ENCODE results near the gene GSTT2.
"Not testable (repeated sequence)": the region's sequence is repeated elsewhere in the genome, so short reads cannot be mapped to it uniquely, and the experiment has no call there.

DNA sequence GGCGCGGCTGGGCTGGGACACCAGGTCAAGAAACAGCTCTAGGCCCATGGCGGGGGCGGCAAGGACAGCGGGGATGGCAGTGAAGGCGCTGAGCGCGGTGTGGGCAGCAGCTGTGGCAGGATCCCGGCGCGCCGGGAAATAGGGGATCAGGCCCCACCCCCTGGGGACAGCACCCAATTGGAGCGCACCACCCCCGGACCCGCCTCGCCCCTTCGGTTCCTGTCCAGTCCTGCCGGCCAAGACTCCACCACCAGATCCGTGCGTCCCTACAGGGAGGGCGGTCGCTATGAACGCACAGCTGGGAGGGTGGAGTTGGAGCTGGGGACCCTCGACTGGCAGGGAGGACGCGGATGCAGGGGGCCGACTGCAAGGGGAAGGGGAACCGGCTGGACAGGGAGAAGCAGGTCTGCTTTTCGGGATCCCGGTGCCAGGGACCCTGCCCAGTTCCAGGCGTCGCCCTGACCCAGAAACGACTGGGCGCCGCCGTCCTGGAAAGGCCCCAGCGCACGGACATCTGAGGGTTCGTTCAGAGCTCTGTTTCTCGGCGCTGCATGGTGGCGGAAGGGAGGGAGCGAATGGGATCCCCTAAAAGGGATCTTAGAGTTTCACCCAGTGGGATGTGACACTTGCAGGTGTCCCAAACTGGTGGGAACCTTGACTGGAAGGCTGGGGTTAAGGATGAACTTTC lies 18.7 kb upstream of the GSTT2 start, which contains the start of gene GSTT2B:
- TF ChIP-seq BHLHE40 (IDR thresholded peaks at IDR 0.05; ENCODE audit: low read length); CBX3 (IDR thresholded peaks at IDR 0.05; ENCODE audit: borderline replicate concordance in 1 of 2, low read length in 2 of 2); MAFF (IDR thresholded peaks at IDR 0.05; ENCODE audit: low read length); RCOR1 (IDR thresholded peaks at IDR 0.05; ENCODE audit: borderline replicate concordance in 1 of 2, low read depth in 2 of 2, low read length in 2 of 2); MEF2A (IDR thresholded peaks at IDR 0.05; ENCODE audit: control insufficient read depth, low read depth, low read length); ARID2 (IDR thresholded peaks at IDR 0.05); PTBP1 (IDR thresholded peaks at IDR 0.05; ENCODE audit: low read depth, low read length); E2F3 (CRISPR knock-in tag; IDR thresholded peaks at IDR 0.05); FOXK1 (CRISPR knock-in tag; IDR thresholded peaks at IDR 0.05; ENCODE audit: borderline replicate concordance): not testable (repeated sequence)
- TF ChIP-seq, protein P1, sequence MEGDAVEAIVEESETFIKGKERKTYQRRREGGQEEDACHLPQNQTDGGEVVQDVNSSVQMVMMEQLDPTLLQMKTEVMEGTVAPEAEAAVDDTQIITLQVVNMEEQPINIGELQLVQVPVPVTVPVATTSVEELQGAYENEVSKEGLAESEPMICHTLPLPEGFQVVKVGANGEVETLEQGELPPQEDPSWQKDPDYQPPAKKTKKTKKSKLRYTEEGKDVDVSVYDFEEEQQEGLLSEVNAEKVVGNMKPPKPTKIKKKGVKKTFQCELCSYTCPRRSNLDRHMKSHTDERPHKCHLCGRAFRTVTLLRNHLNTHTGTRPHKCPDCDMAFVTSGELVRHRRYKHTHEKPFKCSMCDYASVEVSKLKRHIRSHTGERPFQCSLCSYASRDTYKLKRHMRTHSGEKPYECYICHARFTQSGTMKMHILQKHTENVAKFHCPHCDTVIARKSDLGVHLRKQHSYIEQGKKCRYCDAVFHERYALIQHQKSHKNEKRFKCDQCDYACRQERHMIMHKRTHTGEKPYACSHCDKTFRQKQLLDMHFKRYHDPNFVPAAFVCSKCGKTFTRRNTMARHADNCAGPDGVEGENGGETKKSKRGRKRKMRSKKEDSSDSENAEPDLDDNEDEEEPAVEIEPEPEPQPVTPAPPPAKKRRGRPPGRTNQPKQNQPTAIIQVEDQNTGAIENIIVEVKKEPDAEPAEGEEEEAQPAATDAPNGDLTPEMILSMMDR (IDR thresholded peaks at IDR 0.05 in 2 of 3, conservative IDR thresholded peaks at IDR 0.05 in 1 of 3; ENCODE audit: insufficient read depth in 2 of 3, low read depth in 1 of 3, low read length in 3 of 3), result not testable (repeated sequence)
- TF ChIP-seq, protein P2, sequence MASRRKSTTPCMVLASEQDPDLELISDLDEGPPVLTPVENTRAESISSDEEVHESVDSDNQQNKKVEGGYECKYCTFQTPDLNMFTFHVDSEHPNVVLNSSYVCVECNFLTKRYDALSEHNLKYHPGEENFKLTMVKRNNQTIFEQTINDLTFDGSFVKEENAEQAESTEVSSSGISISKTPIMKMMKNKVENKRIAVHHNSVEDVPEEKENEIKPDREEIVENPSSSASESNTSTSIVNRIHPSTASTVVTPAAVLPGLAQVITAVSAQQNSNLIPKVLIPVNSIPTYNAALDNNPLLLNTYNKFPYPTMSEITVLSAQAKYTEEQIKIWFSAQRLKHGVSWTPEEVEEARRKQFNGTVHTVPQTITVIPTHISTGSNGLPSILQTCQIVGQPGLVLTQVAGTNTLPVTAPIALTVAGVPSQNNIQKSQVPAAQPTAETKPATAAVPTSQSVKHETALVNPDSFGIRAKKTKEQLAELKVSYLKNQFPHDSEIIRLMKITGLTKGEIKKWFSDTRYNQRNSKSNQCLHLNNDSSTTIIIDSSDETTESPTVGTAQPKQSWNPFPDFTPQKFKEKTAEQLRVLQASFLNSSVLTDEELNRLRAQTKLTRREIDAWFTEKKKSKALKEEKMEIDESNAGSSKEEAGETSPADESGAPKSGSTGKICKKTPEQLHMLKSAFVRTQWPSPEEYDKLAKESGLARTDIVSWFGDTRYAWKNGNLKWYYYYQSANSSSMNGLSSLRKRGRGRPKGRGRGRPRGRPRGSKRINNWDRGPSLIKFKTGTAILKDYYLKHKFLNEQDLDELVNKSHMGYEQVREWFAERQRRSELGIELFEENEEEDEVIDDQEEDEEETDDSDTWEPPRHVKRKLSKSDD (conservative IDR thresholded peaks at IDR 0.05; ENCODE audit: low read length), result not testable (repeated sequence)
- TF ChIP-seq, protein P3, sequence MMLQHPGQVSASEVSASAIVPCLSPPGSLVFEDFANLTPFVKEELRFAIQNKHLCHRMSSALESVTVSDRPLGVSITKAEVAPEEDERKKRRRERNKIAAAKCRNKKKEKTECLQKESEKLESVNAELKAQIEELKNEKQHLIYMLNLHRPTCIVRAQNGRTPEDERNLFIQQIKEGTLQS (IDR thresholded peaks at IDR 0.05), result not testable (repeated sequence)
- TF ChIP-seq, protein P3 (CRISPR knock-in tag; conservative IDR thresholded peaks at IDR 0.05), result not testable (repeated sequence)
- TF ChIP-seq, protein P4, sequence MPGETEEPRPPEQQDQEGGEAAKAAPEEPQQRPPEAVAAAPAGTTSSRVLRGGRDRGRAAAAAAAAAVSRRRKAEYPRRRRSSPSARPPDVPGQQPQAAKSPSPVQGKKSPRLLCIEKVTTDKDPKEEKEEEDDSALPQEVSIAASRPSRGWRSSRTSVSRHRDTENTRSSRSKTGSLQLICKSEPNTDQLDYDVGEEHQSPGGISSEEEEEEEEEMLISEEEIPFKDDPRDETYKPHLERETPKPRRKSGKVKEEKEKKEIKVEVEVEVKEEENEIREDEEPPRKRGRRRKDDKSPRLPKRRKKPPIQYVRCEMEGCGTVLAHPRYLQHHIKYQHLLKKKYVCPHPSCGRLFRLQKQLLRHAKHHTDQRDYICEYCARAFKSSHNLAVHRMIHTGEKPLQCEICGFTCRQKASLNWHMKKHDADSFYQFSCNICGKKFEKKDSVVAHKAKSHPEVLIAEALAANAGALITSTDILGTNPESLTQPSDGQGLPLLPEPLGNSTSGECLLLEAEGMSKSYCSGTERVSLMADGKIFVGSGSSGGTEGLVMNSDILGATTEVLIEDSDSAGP (CRISPR knock-in tag; IDR thresholded peaks at IDR 0.05), result not testable (repeated sequence)

Data from K562 (cell line).